Breast epithelium (tissue), 4 donors: ENCODE results near the gene EIF5. TPM values are rescaled to one million over a fixed set of nuclear protein-coding genes. Genes with fewer than 3 reads are reported as not detected.

Experiments
- DNase-seq, 2 donors: peaks; one replicate each; pipeline ENCODE4 v3.0.0-alpha.2; 2019; ENCODE audit warnings: low spot score in 2 of 2
- H3K27ac ChIP-seq, 2 donors: fragments of 200-600 bp; sonication (generic) in 1 of 2; one replicate each; pipeline ENCODE4 v1.5.1; 2016 to 2019; ENCODE audit warnings: mild to moderate bottlenecking in 1 of 2
- H3K27me3 ChIP-seq, 2 donors: fragments of 200-600 bp; sonication (generic) in 1 of 2; one replicate each; pipeline versions ENCODE4 v1.5.1 to v1.6.0; 2017 to 2019; ENCODE audit warnings: control low read depth in 1 of 2, mild to moderate bottlenecking in 1 of 2
- H3K36me3 ChIP-seq: fragments of 200-600 bp; one replicate; pipeline ENCODE4 v1.5.1; 2019
- H3K4me1 ChIP-seq, 2 donors: fragments of 200-600 bp; sonication (generic); one replicate each; pipeline ENCODE4 v1.5.1; 2016 to 2019; ENCODE audit warnings: control low read depth in 1 of 2
- H3K4me3 ChIP-seq, 3 donors: fragments of 200-600 bp; sonication (generic); 1 replicate in 2 of 3; 2 replicates in 1 of 3; pipeline ENCODE4 v1.5.1; 2016 to 2019; ENCODE audit warnings: mild to moderate bottlenecking in 3 of 3, moderate library complexity in 2 of 3
- H3K9me3 ChIP-seq, 2 donors: fragments of 200-600 bp; sonication (generic) in 1 of 2; one replicate each; pipeline ENCODE4 v1.5.1; 2016 to 2019; ENCODE audit warnings: control low read depth in 1 of 2
- CTCF ChIP-seq, 3 donors: fragments of 450-650 bp; IDR thresholded peaks; one replicate each; pipeline ENCODE4 v1.5.1; 2016 to 2017; ENCODE audit warnings: antibody characterized with exemption in 3 of 3, mild to moderate bottlenecking in 3 of 3, moderate library complexity in 3 of 3
- POLR2A ChIP-seq: fragments of 450-650 bp; IDR thresholded peaks from one replicate; pipeline ENCODE4 v1.6.1; 2016; ENCODE audit warnings: antibody characterized with exemption, mild to moderate bottlenecking, moderate library complexity
- POLR2AphosphoS5 ChIP-seq, 3 donors: sonication (generic); formaldehyde crosslinking; IDR thresholded peaks; one replicate each; pipeline ENCODE4 v1.6.1; 2017; ENCODE audit warnings: antibody characterized with exemption in 3 of 3
- intact Hi-C: fragments of 100-400 bp; cut with DNase I; formaldehyde crosslinking; loops from one replicate; pipeline ENCODE4 v1.15.1; 2023; ENCODE audit warnings: low total_unique reads
- total RNA-seq, 3 donors: library from RNA; depleted of rRNA; stranded (reverse); fragments of >200 nt; gene quantifications; one replicate each; pipeline ENCODE4 v1.1.0, GENCODE V29; 2016

The EIF5 gene
- total RNA-seq, 3 donors from 2014 or later = 143 to 254 (median 150) TPM

- Histone ChIP-seq H3K4me1 (no peaks in the 10 kb centered on the region), H3K36me3 (no peaks in the 10 kb centered on the region), H3K9me3 (no peaks in the 10 kb centered on the region), H3K4me3 (no peak overlapping the region), H3K27ac (no peak overlapping the region), H3K27me3 (no peaks in the 10 kb centered on the region)
- intact Hi-C loops = no loop called here
- TF ChIP-seq CTCF (IDR thresholded peaks at IDR 0.05) = no peak
- TF ChIP-seq POLR2A = no peak
- no peak for TF ChIP-seq POLR2AphosphoS5 (IDR thresholded peaks at IDR 0.05)
- DNase-seq = no peak
Measured at GRCh38 chr14:103377522-103378037, 43.5 kb downstream of the EIF5 start.

GRCh38 chr14:103378038-103378854, 44.2 kb downstream of the EIF5 start:
- DNase-seq = no peak
- Histone ChIP-seq H3K27me3 (no peaks in the 10 kb centered on the region), H3K4me3 (no peak overlapping the region), H3K4me1 (no peaks in the 10 kb centered on the region), H3K9me3 (no peaks in the 10 kb centered on the region), H3K36me3 (no peaks in the 10 kb centered on the region), H3K27ac (no peak overlapping the region)
- TF ChIP-seq CTCF (IDR thresholded peaks at IDR 0.05) (no peak), POLR2A (no peak), POLR2AphosphoS5 (IDR thresholded peaks at IDR 0.05) (no peak)
- intact Hi-C loops = no loop called here

GRCh38 chr14:103380719-103381377, 46.8 kb downstream of the EIF5 start:
- no peaks in the 10 kb centered on the region for H3K27me3 ChIP-seq
- no peak for TF ChIP-seq CTCF (IDR thresholded peaks at IDR 0.05)
- TF ChIP-seq POLR2AphosphoS5 (IDR thresholded peaks at IDR 0.05) = no peak
- TF ChIP-seq POLR2A = no peak
- H3K4me1 ChIP-seq = peaks cover 0 to 5% of the 10 kb centered on the region in 2 donors
- no peaks in the 10 kb centered on the region for H3K36me3 ChIP-seq
- no peak overlapping the region for H3K4me3 ChIP-seq
- DNase-seq = no peak
- no peaks in the 10 kb centered on the region for H3K9me3 ChIP-seq
- intact Hi-C loops = no loop called here
- no peak overlapping the region for H3K27ac ChIP-seq

DNA sequence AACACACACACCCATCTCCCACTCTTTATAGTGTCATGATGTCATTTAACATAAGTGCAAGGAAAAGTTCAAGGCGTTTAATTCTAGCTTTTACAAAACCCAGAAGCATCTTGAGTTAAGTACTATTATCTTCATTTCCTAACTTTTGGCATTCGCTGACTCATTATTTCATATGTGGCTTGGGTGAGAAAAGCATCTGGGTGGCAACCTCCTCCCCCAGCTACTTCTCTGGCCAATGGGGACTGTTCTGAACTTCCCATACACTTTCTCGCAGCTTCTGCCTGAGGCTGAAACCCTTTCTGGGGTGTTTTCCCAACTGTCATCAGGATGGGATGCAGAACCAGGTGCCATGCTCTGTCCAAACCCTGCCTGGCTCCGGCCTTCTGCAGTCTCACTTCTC, 48.3 kb downstream of the EIF5 start:
- DNase-seq = no peak
- Histone ChIP-seq H3K4me3 (no peak overlapping the region), H3K9me3 (no peaks in the 10 kb centered on the region), H3K36me3 (no peaks in the 10 kb centered on the region), H3K27ac (no peak overlapping the region), H3K27me3 (no peaks in the 10 kb centered on the region), H3K4me1 (peaks cover 0 to 5% of the 10 kb centered on the region in 2 donors)
- intact Hi-C loops = no loop called here
- TF ChIP-seq POLR2A (no peak), POLR2AphosphoS5 (IDR thresholded peaks at IDR 0.05) (no peak), CTCF (IDR thresholded peaks at IDR 0.05) (no peak)
